ENCODE measurements around the gene GNL3L. TPM values are rescaled to one million over a fixed set of nuclear protein-coding genes. Genes with fewer than 3 reads are reported as not detected.
"Not testable (repeated sequence)": the region's sequence is repeated elsewhere in the genome, so short reads cannot be mapped to it uniquely, and the experiment has no call there.

GNL3L gene
- total RNA-seq, 2 donors from 2014 or later, result 35.9 to 38.2 TPM

- peak overlapping the region; percentile 92 for H3K27ac Mint-ChIP-seq
- H3K9me3 ChIP-seq (ENCODE audit: control insufficient read depth, low read length, poor library complexity, severe bottlenecking), result peaks cover 3% of the 10 kb centered on the region
- no peak for ATAC-seq
- H3K4me3 Mint-ChIP-seq, result peak overlapping the region; percentile 62
- peaks cover 15% of the 10 kb centered on the region for H3K4me1 Mint-ChIP-seq
- H3K27me3 Mint-ChIP-seq, result no peaks in the 10 kb centered on the region
- DNase-seq, result no peak
- H3K36me3 Mint-ChIP-seq (ENCODE audit: low read depth), result no peaks in the 10 kb centered on the region
Observed at GRCh38 chrX:54529151-54529550, 868 bp upstream of the GNL3L start.

GRCh38 chrX:54530357-54530900 is 410 bp downstream of the GNL3L start:
- ATAC-seq (peak; percentile 23), DNase-seq (no peak)
- Mint-ChIP-seq H3K4me1 (peaks cover 22% of the 10 kb centered on the region), H3K36me3 (ENCODE audit: low read depth) (peaks cover 2% of the 10 kb centered on the region), H3K27ac (peak overlapping the region; percentile 92), H3K27me3 (no peaks in the 10 kb centered on the region), H3K4me3 (peak overlapping the region; percentile 91)
- H3K9me3 ChIP-seq (ENCODE audit: control insufficient read depth, low read length, poor library complexity, severe bottlenecking), result peaks cover 3% of the 10 kb centered on the region

GRCh38 chrX:54534271-54534670 is 4.3 kb downstream of the GNL3L start:
- H3K27ac Mint-ChIP-seq, result peak overlapping the region; percentile 66
- H3K36me3 Mint-ChIP-seq (ENCODE audit: low read depth), result peaks cover 2% of the 10 kb centered on the region
- peak overlapping the region; percentile 66 for H3K4me3 Mint-ChIP-seq
- H3K4me1 Mint-ChIP-seq, result peaks cover 23% of the 10 kb centered on the region
- H3K9me3 ChIP-seq (ENCODE audit: control insufficient read depth, low read length, poor library complexity, severe bottlenecking), result no peaks in the 10 kb centered on the region
- ATAC-seq (no peak), DNase-seq (no peak)
- H3K27me3 Mint-ChIP-seq, result no peaks in the 10 kb centered on the region

- Mint-ChIP-seq H3K27ac (no peak overlapping the region), H3K4me1 (peaks cover 2% of the 10 kb centered on the region), H3K4me3 (no peak overlapping the region), H3K27me3 (no peaks in the 10 kb centered on the region), H3K36me3 (ENCODE audit: low read depth) (peaks cover 4% of the 10 kb centered on the region)
- DNase-seq (no peak), ATAC-seq (no peak)
- no peaks in the 10 kb centered on the region for H3K9me3 ChIP-seq (ENCODE audit: control insufficient read depth, low read length, poor library complexity, severe bottlenecking)
Observed at GRCh38 chrX:54540289-54540688, 10.3 kb downstream of the GNL3L start.

GRCh38 chrX:54542239-54542638 is 12.2 kb downstream of the GNL3L start:
- H3K27me3 Mint-ChIP-seq; ATAC-seq; H3K36me3 Mint-ChIP-seq (ENCODE audit: low read depth); DNase-seq; H3K4me3 Mint-ChIP-seq; H3K4me1 Mint-ChIP-seq; H3K9me3 ChIP-seq (ENCODE audit: control insufficient read depth, low read length, poor library complexity, severe bottlenecking); H3K27ac Mint-ChIP-seq: not testable (repeated sequence)

GRCh38 chrX:54550821-54551220 is 20.8 kb downstream of the GNL3L start:
- H3K4me1 Mint-ChIP-seq, result peaks cover 9% of the 10 kb centered on the region
- ATAC-seq (no peak), DNase-seq (no peak)
- H3K27me3 Mint-ChIP-seq, result no peaks in the 10 kb centered on the region
- peaks cover 16% of the 10 kb centered on the region for H3K36me3 Mint-ChIP-seq (ENCODE audit: low read depth)
- no peaks in the 10 kb centered on the region for H3K9me3 ChIP-seq (ENCODE audit: control insufficient read depth, low read length, poor library complexity, severe bottlenecking)
- H3K4me3 Mint-ChIP-seq, result no peak overlapping the region
- peak overlapping the region; percentile 47 for H3K27ac Mint-ChIP-seq

- no peak overlapping the region for H3K27ac Mint-ChIP-seq
- peaks cover 9% of the 10 kb centered on the region for H3K4me1 Mint-ChIP-seq
- H3K4me3 Mint-ChIP-seq, result no peak overlapping the region
- no peaks in the 10 kb centered on the region for H3K9me3 ChIP-seq (ENCODE audit: control insufficient read depth, low read length, poor library complexity, severe bottlenecking)
- ATAC-seq, result no peak
- peaks cover 18% of the 10 kb centered on the region for H3K36me3 Mint-ChIP-seq (ENCODE audit: low read depth)
- DNase-seq, result no peak
- no peaks in the 10 kb centered on the region for H3K27me3 Mint-ChIP-seq
Observed at GRCh38 chrX:54551801-54552200, 21.8 kb downstream of the GNL3L start.

GRCh38 chrX:54555006-54555405 is 25.0 kb downstream of the GNL3L start:
- not testable (repeated sequence) for H3K27me3 Mint-ChIP-seq; DNase-seq; ATAC-seq; H3K27ac Mint-ChIP-seq; H3K4me1 Mint-ChIP-seq; H3K4me3 Mint-ChIP-seq; H3K9me3 ChIP-seq (ENCODE audit: control insufficient read depth, low read length, poor library complexity, severe bottlenecking)
- peaks cover 12% of the 10 kb centered on the region for H3K36me3 Mint-ChIP-seq (ENCODE audit: low read depth)

GRCh38 chrX:54560411-54560810 is 30.4 kb downstream of the GNL3L start:
- ATAC-seq (no peak), DNase-seq (no peak)
- no peaks in the 10 kb centered on the region for H3K27me3 Mint-ChIP-seq
- no peaks in the 10 kb centered on the region for H3K9me3 ChIP-seq (ENCODE audit: control insufficient read depth, low read length, poor library complexity, severe bottlenecking)
- no peak overlapping the region for H3K4me3 Mint-ChIP-seq
- no peaks in the 10 kb centered on the region for H3K4me1 Mint-ChIP-seq
- H3K27ac Mint-ChIP-seq, result no peak overlapping the region
- H3K36me3 Mint-ChIP-seq (ENCODE audit: low read depth), result peaks cover 6% of the 10 kb centered on the region

- no peaks in the 10 kb centered on the region for H3K9me3 ChIP-seq (ENCODE audit: control insufficient read depth, low read length, poor library complexity, severe bottlenecking)
- Mint-ChIP-seq H3K4me1 (no peaks in the 10 kb centered on the region), H3K27me3 (no peaks in the 10 kb centered on the region), H3K36me3 (ENCODE audit: low read depth) (peaks cover 5% of the 10 kb centered on the region), H3K27ac (no peak overlapping the region), H3K4me3 (no peak overlapping the region)
- DNase-seq (no peak), ATAC-seq (no peak)
Observed at GRCh38 chrX:54561622-54562021, 31.6 kb downstream of the GNL3L start.

GRCh38 chrX:54564936-54565335 is 34.9 kb downstream of the GNL3L start:
- ATAC-seq, result no peak
- no peak overlapping the region for H3K4me3 Mint-ChIP-seq
- no peak for DNase-seq

GRCh38 chrX:54570332-54570731 is 40.3 kb downstream of the GNL3L start:
- ATAC-seq (no peak), DNase-seq (no peak)
- peaks cover 4% of the 10 kb centered on the region for H3K36me3 Mint-ChIP-seq (ENCODE audit: low read depth)
- no peak overlapping the region for H3K27ac Mint-ChIP-seq
- no peaks in the 10 kb centered on the region for H3K9me3 ChIP-seq (ENCODE audit: control insufficient read depth, low read length, poor library complexity, severe bottlenecking)
- H3K4me1 Mint-ChIP-seq, result no peaks in the 10 kb centered on the region
- H3K4me3 Mint-ChIP-seq, result no peak overlapping the region
- no peaks in the 10 kb centered on the region for H3K27me3 Mint-ChIP-seq

More at GRCh38 chrX:54564936-54565335, 34.9 kb downstream of the GNL3L start:
- no peaks in the 10 kb centered on the region for H3K9me3 ChIP-seq (ENCODE audit: control insufficient read depth, low read length, poor library complexity, severe bottlenecking)
- Mint-ChIP-seq H3K4me1 (no peaks in the 10 kb centered on the region), H3K36me3 (ENCODE audit: low read depth) (peaks cover 5% of the 10 kb centered on the region), H3K27ac (no peak overlapping the region), H3K27me3 (no peaks in the 10 kb centered on the region)

- not testable (repeated sequence) for H3K4me1 Mint-ChIP-seq; H3K36me3 Mint-ChIP-seq (ENCODE audit: low read depth); H3K27ac Mint-ChIP-seq; H3K4me3 Mint-ChIP-seq; H3K9me3 ChIP-seq (ENCODE audit: control insufficient read depth, low read length, poor library complexity, severe bottlenecking); ATAC-seq; H3K27me3 Mint-ChIP-seq; DNase-seq
Observed at GRCh38 chrX:54572641-54573040, 42.6 kb downstream of the GNL3L start.

- H3K4me1 Mint-ChIP-seq, result no peaks in the 10 kb centered on the region
- no peaks in the 10 kb centered on the region for H3K27me3 Mint-ChIP-seq
- no peaks in the 10 kb centered on the region for H3K36me3 Mint-ChIP-seq (ENCODE audit: low read depth)
- DNase-seq, result no peak
- ATAC-seq, result no peak
- H3K4me3 Mint-ChIP-seq, result no peak overlapping the region
- no peak overlapping the region for H3K27ac Mint-ChIP-seq
- H3K9me3 ChIP-seq (ENCODE audit: control insufficient read depth, low read length, poor library complexity, severe bottlenecking), result no peaks in the 10 kb centered on the region
Observed at GRCh38 chrX:54597728-54598127, 67.7 kb downstream of the GNL3L start.
